Bronchial epithelial cell (primary cell): Measurements from ENCODE around the gene THRB. TPM values are rescaled to one million over a fixed set of nuclear protein-coding genes. Genes with fewer than 3 reads are reported as not detected.

ENCODE experiments used
- DNase-seq: peaks from one replicate; pipeline ENCODE4 v3.0.0-alpha.2; 2010; ENCODE audit warnings: low read depth
- FAIRE-seq: peaks from 2 replicates; lab custom pipeline; 2011; peaks lifted over from hg19 to GRCh38; lab: Jason Lieb, UNC
- H3K27me3 ChIP-seq: 2 replicates; pipeline ENCODE4 v1.5.1; 2011; ENCODE audit warnings: low read length; ENCODE audit not compliant: control insufficient read depth, insufficient read depth
- H3K36me3 ChIP-seq: 2 replicates; pipeline ENCODE4 v1.5.1; 2011; ENCODE audit warnings: low read length; ENCODE audit not compliant: control insufficient read depth, insufficient read depth
- H3K4me3 ChIP-seq: 2 replicates; pipeline ENCODE4 v1.5.1; 2011; ENCODE audit warnings: mild to moderate bottlenecking, low read depth, low read length, control low read depth
- total RNA-seq: library from RNA; depleted of rRNA; stranded (reverse); fragments of >200 nt; gene quantifications from 2 replicates; pipeline ENCODE4 v1.2.1, GENCODE V29; 2014
- TF ChIP-seq, protein P1 (sequence below): IDR thresholded peaks from 2 replicates; pipeline ENCODE4 v1.5.1; 2011; ENCODE audit warnings: mild to moderate bottlenecking, moderate library complexity, low read length, control low read depth, inconsistent platforms; ENCODE audit not compliant: insufficient read depth, severe bottlenecking

THRB gene
- total RNA-seq, 1 donor from 2014 or later, result 7.6 TPM

DNA sequence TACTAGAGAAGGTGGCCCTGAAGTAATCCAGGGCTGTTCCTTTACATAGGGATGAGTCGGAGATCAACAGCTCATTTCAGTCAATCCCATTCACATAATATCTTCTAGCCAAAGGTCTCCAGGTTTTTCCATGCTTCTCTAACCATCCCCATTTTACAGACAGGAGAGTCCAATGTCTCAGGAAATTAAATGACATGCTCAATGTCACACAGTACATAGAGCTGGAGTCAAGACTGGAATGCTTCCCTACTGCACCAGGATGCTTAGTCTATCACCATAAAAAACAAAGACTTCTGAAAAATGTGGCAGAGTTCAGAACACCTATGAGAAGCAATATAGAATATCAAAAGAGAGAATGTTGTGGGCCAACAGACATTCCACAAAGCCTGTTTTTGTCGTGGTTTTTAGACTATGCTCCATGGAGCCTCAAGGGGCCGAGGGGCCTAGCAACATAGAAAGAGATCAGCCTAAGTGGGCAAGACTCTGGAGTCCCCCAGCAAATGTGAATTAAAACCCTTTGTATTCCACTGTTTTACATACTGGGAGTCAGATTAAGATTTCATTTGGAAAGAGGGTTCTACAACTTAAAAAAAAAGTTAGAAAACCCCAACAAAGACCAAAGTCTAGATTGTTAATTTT lies 122.0 kb downstream of the THRB start:
- H3K4me3 ChIP-seq, result no peak overlapping the region
- H3K36me3 ChIP-seq, result no peaks in the 10 kb centered on the region
- H3K27me3 ChIP-seq, result no peaks in the 10 kb centered on the region
- DNase-seq (no peak), FAIRE-seq (no peak)
- TF ChIP-seq, protein P1, sequence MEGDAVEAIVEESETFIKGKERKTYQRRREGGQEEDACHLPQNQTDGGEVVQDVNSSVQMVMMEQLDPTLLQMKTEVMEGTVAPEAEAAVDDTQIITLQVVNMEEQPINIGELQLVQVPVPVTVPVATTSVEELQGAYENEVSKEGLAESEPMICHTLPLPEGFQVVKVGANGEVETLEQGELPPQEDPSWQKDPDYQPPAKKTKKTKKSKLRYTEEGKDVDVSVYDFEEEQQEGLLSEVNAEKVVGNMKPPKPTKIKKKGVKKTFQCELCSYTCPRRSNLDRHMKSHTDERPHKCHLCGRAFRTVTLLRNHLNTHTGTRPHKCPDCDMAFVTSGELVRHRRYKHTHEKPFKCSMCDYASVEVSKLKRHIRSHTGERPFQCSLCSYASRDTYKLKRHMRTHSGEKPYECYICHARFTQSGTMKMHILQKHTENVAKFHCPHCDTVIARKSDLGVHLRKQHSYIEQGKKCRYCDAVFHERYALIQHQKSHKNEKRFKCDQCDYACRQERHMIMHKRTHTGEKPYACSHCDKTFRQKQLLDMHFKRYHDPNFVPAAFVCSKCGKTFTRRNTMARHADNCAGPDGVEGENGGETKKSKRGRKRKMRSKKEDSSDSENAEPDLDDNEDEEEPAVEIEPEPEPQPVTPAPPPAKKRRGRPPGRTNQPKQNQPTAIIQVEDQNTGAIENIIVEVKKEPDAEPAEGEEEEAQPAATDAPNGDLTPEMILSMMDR, result no peak

DNA sequence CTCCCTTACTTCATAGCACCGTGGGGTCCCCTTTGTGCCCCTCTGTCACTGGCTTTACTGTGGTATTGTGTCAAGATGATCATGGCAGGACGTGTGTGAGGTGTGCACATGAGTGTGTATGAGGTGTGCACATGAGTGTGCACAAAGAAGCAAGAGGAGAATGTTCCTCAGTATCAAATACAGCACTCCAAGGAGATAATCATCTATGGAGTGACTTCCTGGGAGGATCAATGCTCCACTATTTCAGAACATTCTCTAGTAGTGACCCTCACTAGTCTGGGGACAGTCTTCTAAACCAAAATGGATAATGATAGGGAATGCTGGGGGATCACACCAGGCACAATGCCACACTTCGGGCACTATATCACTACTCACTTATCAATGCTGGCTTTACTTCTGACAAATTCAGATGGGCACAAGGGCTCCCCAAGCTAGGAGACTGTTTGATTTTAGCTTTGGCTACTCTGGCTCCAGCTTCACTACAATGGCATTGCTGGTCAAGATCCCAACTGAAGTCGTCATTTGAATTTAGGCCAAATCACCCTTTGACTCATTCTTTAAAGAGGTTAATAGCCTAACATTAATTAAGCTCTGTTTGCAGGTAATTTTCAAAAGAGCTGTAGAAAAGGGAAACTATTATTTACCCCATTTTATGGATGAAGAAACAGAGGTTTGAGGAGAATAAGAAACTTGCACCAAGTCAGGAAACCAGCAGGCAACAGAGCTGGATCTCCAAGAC lies 124.1 kb downstream of the THRB start:
- Histone ChIP-seq H3K27me3 (no peaks in the 10 kb centered on the region), H3K36me3 (no peaks in the 10 kb centered on the region), H3K4me3 (no peak overlapping the region)
- no peak for FAIRE-seq
- no peak for DNase-seq
- TF ChIP-seq, protein P1, result no peak

DNA sequence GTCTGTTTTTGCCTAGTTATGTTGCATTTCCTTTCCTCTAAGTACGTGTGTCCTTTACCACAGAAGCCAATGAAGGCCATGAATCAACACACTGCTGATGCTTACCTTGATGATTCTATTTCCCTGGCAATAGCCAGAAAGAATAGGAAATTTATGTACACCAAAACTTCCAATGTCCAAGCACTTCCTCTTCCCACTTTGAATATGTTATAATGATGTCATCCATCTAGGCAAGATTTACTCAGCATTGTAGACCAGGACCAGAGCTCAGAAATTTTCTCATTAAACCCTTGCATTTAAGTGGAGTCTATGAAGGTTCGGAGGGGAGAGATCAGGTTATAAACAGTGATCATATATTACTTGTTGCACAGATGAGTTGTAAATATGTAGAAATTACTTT lies 126.0 kb downstream of the THRB start:
- no peaks in the 10 kb centered on the region for H3K36me3 ChIP-seq
- H3K27me3 ChIP-seq, result no peaks in the 10 kb centered on the region
- FAIRE-seq, result no peak
- no peak for DNase-seq
- TF ChIP-seq, protein P1, result no peak
- no peak overlapping the region for H3K4me3 ChIP-seq

DNA sequence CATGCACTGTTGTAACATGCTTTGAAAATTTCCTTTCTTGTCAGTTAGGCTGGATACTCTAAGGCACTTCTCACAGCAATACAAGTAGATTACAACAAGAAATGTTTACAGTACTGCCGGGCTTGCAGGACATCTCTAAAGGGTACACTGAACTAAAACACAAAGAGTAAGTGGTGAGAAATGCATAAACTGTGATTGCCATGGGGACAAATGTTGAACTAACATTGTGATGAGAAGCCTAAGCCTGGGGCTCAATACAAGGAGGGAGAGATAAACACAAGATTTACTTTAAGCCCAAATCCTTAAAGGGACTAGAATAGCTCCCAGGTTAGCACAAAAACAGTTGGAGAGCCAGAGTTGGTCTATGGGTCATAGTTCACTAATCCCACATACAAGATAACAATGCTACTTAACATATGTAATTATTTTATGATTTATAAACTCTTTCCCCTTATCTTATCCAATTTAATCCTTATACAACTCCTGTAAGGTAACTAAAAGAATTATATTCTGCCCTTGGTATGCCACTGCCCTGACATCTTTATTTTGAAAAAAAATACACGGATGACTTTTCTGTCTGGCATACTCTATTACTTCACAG lies 126.9 kb downstream of the THRB start:
- TF ChIP-seq, protein P1, result no peak
- FAIRE-seq (no peak), DNase-seq (no peak)
- no peak overlapping the region for H3K4me3 ChIP-seq
- H3K27me3 ChIP-seq, result no peaks in the 10 kb centered on the region
- H3K36me3 ChIP-seq, result no peaks in the 10 kb centered on the region

DNA sequence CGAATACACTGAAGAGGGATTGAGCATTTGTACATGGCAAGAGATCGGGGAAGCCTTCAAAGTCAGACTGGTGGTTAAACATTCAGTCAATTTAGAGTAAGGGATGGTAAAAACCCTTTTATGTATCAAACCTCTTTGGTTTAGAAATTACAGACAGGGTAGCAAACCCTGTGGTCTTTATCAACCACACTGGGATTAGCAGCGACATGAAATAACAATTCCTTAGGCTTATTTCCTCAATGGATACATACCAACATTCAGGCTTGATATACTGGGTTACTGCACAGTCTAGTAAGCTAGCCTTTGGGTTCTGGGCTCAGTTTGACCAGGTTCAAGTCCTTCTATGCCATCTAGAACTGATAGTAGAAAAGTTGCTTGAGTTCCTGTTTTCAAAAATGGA lies 127.4 kb downstream of the THRB start:
- no peak for DNase-seq
- TF ChIP-seq, protein P1, result no peak
- FAIRE-seq, result no peak
- Histone ChIP-seq H3K4me3 (no peak overlapping the region), H3K27me3 (no peaks in the 10 kb centered on the region), H3K36me3 (no peaks in the 10 kb centered on the region)
